CD14-positive monocyte (primary cell): ENCODE data around the gene SIMC1. TPM values are rescaled to one million over a fixed set of nuclear protein-coding genes. Genes with fewer than 3 reads are reported as not detected.

Experiments
- DNase-seq, 3 donors: peaks; one replicate each; pipeline ENCODE4 v3.0.0-alpha.2; 2011 to 2022
- H2AFZ ChIP-seq: 2 replicates; pipeline ENCODE4 v1.6.0; 2012; ENCODE audit warnings: mild to moderate bottlenecking, low read depth, low read length, inconsistent platforms; ENCODE audit not compliant: insufficient read depth, poor library complexity, severe bottlenecking
- H3K27ac ChIP-seq, 2 donors: 1 replicate in 1 of 2; 2 replicates in 1 of 2; pipeline ENCODE4 v1.5.1; 2012 to 2013; ENCODE audit warnings: low read length in 2 of 2, control low read depth in 1 of 2, inconsistent platforms in 1 of 2, low read depth in 1 of 2, mild to moderate bottlenecking in 1 of 2
- H3K27me3 ChIP-seq, 2 donors: one replicate each; pipeline versions ENCODE4 v1.6.0 to v1.6.1; 2011 to 2013; ENCODE audit warnings: low read length in 2 of 2; ENCODE audit not compliant: control insufficient read depth in 2 of 2, insufficient read depth in 2 of 2
- H3K36me3 ChIP-seq, 2 donors: replicated peaks in 1 of 2; 1 replicate in 1 of 2; 2 replicates in 1 of 2; pipeline versions ENCODE4 v1.5.1 to v1.6.1; 2012 to 2013; ENCODE audit warnings: low read length in 2 of 2, control low read depth in 1 of 2, inconsistent platforms in 1 of 2, mild to moderate bottlenecking in 1 of 2; ENCODE audit not compliant: insufficient read depth in 2 of 2, control insufficient read depth in 1 of 2
- H3K4me1 ChIP-seq, 2 donors: 1 replicate in 1 of 2; 2 replicates in 1 of 2; pipeline versions ENCODE4 v1.5.1 to v1.6.1; 2012 to 2013; ENCODE audit warnings: low read length in 2 of 2, control low read depth in 1 of 2, inconsistent platforms in 1 of 2, mild to moderate bottlenecking in 1 of 2, moderate library complexity in 1 of 2; ENCODE audit not compliant: insufficient read depth in 2 of 2, control insufficient read depth in 1 of 2
- H3K4me2 ChIP-seq: replicated peaks from 2 replicates; pipeline ENCODE3; 2012; ENCODE audit warnings: low read length, moderate library complexity, mild to moderate bottlenecking; ENCODE audit not compliant: poor library complexity, severe bottlenecking; ENCODE audit errors: extremely low read depth
- H3K4me3 ChIP-seq, 3 experiments: fragments of 200-600 bp in 1 of 3; sonication (generic) in 1 of 3; replicated peaks in 1 of 3; 1 replicate in 2 of 3; 2 replicates in 1 of 3; pipeline ENCODE4 v1.5.1; 2011 to 2013; ENCODE audit warnings: low read length in 3 of 3, mild to moderate bottlenecking in 3 of 3, control low read depth in 2 of 3, low read depth in 2 of 3, inconsistent platforms in 1 of 3, moderate library complexity in 1 of 3
- H3K79me2 ChIP-seq: 2 replicates; pipeline ENCODE4 v1.6.0; 2012; ENCODE audit warnings: mild to moderate bottlenecking, control low read depth, inconsistent platforms, low read length, moderate library complexity; ENCODE audit not compliant: insufficient read depth
- H3K9ac ChIP-seq: 2 replicates; pipeline ENCODE4 v1.6.0; 2017; ENCODE audit warnings: low read length, mild to moderate bottlenecking; ENCODE audit not compliant: insufficient read depth, poor library complexity, severe bottlenecking
- H3K9me3 ChIP-seq, 2 donors: replicated peaks in 1 of 2; 1 replicate in 1 of 2; 2 replicates in 1 of 2; pipeline versions ENCODE4 v1.5.1 to v1.6.1; 2012 to 2013; ENCODE audit warnings: low read length in 2 of 2, control low read depth in 1 of 2; ENCODE audit not compliant: control insufficient read depth in 1 of 2, insufficient read depth in 1 of 2
- H4K20me1 ChIP-seq: 2 replicates; pipeline ENCODE4 v1.6.0; 2012; ENCODE audit warnings: mild to moderate bottlenecking, low read length, control low read depth, moderate library complexity; ENCODE audit not compliant: insufficient read depth
- H3K27ac Mint-ChIP-seq, 7 donors: one replicate each; pipeline ENCODE4 v1.8.0; 2020; ENCODE audit warnings: mild to moderate bottlenecking in 7 of 7, mixed read lengths in 7 of 7, moderate library complexity in 6 of 7, inconsistent platforms in 2 of 7
- H3K27me3 Mint-ChIP-seq, 3 donors: one replicate each; pipeline ENCODE4 v1.8.0; 2021 to 2022; ENCODE audit warnings: low read depth in 3 of 3, mild to moderate bottlenecking in 3 of 3, mixed read lengths in 3 of 3, moderate library complexity in 3 of 3, inconsistent platforms in 1 of 3
- H3K36me3 Mint-ChIP-seq, 2 donors: one replicate each; pipeline ENCODE4 v1.8.0; 2020; ENCODE audit warnings: mixed read lengths in 2 of 2, inconsistent platforms in 1 of 2, mild to moderate bottlenecking in 1 of 2
- H3K4me1 Mint-ChIP-seq: one replicate; pipeline ENCODE4 v1.8.0; 2020; ENCODE audit warnings: mild to moderate bottlenecking, mixed read lengths
- H3K4me3 Mint-ChIP-seq, 2 donors: one replicate each; pipeline ENCODE4 v1.8.0; 2020; ENCODE audit warnings: mild to moderate bottlenecking in 2 of 2, mixed read lengths in 2 of 2, moderate library complexity in 1 of 2
- H3K9me3 Mint-ChIP-seq, 7 donors: one replicate each; pipeline ENCODE4 v1.8.0; 2020 to 2022; ENCODE audit warnings: mixed read lengths in 7 of 7, mild to moderate bottlenecking in 6 of 7, moderate library complexity in 6 of 7, inconsistent platforms in 2 of 7
- CTCF ChIP-seq: fragments of 200-600 bp; IDR thresholded peaks from one replicate; pipeline ENCODE4 v1.8.0; 2022; ENCODE audit warnings: antibody characterized with exemption, mild to moderate bottlenecking
- whole genome bisulfite sequencing: methylation state at CpG from one replicate; pipeline ENCODE4 v1.1.5; 2013; ENCODE audit warnings: missing lambda C conversion rate; ENCODE audit not compliant: insufficient coverage; 5-methylcytosine and 5-hydroxymethylcytosine counted together
- intact Hi-C, 2 donors: fragments of 100-400 bp; cut with micrococcal nuclease; formaldehyde crosslinking; loops; one replicate each; pipeline versions ENCODE4 v1.15.0 to v1.15.1; 2023
- polyA plus RNA-seq, 3 donors: library from polyadenylated mRNA; depleted of rRNA in 1 of 3; unstranded in 2 of 3; stranded (reverse) in 1 of 3; fragments of 300-500 nt in 2 of 3; fragments of >200 nt in 1 of 3; fragmentation: Illumina TruSeq in 2 of 3; gene quantifications; 1 replicate in 2 of 3; 2 replicates in 1 of 3; pipeline ENCODE4 v1.2.3, GENCODE V29; 2012 to 2021

The SIMC1 gene
- polyA plus RNA-seq, 3 donors: 2.3 to 8.4 (median 3.7) TPM

DNA sequence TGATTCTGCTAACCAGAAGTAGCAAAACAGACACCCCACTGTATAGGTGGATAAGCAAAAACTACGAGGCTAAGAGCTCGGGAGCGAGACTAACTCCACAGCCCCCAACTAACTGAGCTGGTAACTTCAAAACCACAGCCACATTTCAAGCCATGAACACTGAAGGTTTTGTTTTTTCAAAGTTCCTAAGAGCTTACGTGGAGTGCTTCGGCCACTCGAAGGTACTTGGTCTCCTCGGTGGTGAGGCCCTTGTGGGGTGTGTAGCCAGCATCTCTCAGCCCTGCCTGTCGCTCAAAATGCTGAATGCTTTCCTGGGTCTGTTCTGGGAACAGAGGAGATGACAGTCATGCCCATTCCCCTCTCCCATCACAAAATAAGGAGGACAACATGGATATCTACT is 112.2 kb downstream of the SIMC1 start:
- Histone ChIP-seq H3K36me3 (peaks cover 86 to 100% of the 10 kb centered on the region in 2 donors), H3K9me3 (no peaks in the 10 kb centered on the region), H2AFZ (no peak overlapping the region), H3K27ac (no peak overlapping the region), H3K4me3 (no peak overlapping the region), H3K4me1 (no peaks in the 10 kb centered on the region), H3K27me3 (no peaks in the 10 kb centered on the region), H3K9ac (no peak overlapping the region), H3K4me2 (no peak overlapping the region), H4K20me1 (peaks cover 5% of the 10 kb centered on the region), H3K79me2 (peaks cover 4% of the 10 kb centered on the region)
- no peaks in the 10 kb centered on the region for H3K27me3 Mint-ChIP-seq
- no peak overlapping the region for H3K4me3 Mint-ChIP-seq
- H3K9me3 Mint-ChIP-seq: no peaks in the 10 kb centered on the region
- H3K27ac Mint-ChIP-seq: peak overlapping the region in 2 of 7 donors; percentile 17 to 44
- intact Hi-C loops: no loop called here
- no peak for TF ChIP-seq CTCF
- 100% methylated on average over 4 of the region's 8 CpGs for WGBS
- H3K4me1 Mint-ChIP-seq: no peaks in the 10 kb centered on the region
- no peak for DNase-seq
- peaks cover 86 to 93% of the 10 kb centered on the region in 2 donors for H3K36me3 Mint-ChIP-seq

DNA sequence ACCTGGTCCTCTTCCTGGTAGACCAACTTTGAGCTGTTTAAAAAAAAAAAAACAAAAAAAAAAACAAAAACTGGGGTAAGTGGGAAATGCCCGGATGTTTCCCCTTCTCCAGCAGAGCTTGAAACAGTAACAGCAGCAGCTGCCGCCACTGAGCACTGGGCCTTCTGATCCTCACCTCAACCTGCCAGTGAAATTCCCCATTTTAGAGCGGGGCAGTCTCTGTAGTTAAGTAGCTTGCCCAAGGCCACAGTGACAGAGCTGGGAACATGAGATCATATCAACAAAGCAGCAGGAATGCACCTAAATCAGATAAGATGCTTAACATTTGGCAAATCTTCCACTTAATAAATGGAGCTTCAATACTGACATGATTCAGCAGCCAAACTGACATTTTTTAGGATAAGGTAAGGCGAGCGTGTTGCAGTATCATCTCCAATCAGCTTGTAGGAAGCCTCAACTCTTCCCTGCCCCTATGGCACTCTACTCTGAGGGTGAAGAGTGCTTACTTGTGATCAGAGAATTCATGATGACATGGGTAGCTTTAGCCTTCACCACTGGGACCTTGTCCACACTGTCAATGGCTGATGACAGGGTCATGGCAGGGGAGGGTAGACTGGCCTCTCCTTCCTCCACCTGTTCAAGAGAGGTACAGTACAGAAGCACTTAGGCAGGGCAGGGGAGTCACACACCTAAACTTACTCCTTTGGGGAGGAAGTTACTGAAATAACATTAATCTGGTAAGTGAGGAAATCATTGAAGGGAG is 114.1 kb downstream of the SIMC1 start:
- no peaks in the 10 kb centered on the region for H3K4me1 Mint-ChIP-seq
- H3K9me3 Mint-ChIP-seq: no peaks in the 10 kb centered on the region
- Histone ChIP-seq H3K4me2 (no peak overlapping the region), H3K79me2 (peaks cover 15% of the 10 kb centered on the region), H3K4me3 (no peak overlapping the region), H3K36me3 (peaks cover 80 to 100% of the 10 kb centered on the region in 2 donors), H3K9me3 (no peaks in the 10 kb centered on the region), H2AFZ (no peak overlapping the region), H3K27me3 (no peaks in the 10 kb centered on the region), H4K20me1 (peaks cover 20% of the 10 kb centered on the region), H3K4me1 (no peaks in the 10 kb centered on the region), H3K9ac (no peak overlapping the region), H3K27ac (no peak overlapping the region)
- peak overlapping the region in 3 of 7 donors; percentile 5 to 33 (median 10) for H3K27ac Mint-ChIP-seq
- no peak for TF ChIP-seq CTCF
- WGBS: 73% methylated on average over 2 of the region's 5 CpGs
- H3K36me3 Mint-ChIP-seq: peaks cover 75 to 96% of the 10 kb centered on the region in 2 donors
- DNase-seq: no peak
- no peaks in the 10 kb centered on the region for H3K27me3 Mint-ChIP-seq
- H3K4me3 Mint-ChIP-seq: no peak overlapping the region
- intact Hi-C loops: no loop called here
